ENCODE results near the gene HAPLN1.

Gene HAPLN1

GRCh38 chr5:83745816-83746215 lies 25.2 kb upstream of the HAPLN1 start:
- TF ChIP-seq CTCF (IDR thresholded peaks at IDR 0.05), result no peak

- TF ChIP-seq CTCF (IDR thresholded peaks at IDR 0.05), result no peak
Observed at GRCh38 chr5:83744821-83745220, 24.2 kb upstream of the HAPLN1 start.

- TF ChIP-seq CTCF (IDR thresholded peaks at IDR 0.05), result no peak
Observed at GRCh38 chr5:83742089-83742488, 21.4 kb upstream of the HAPLN1 start.

- TF ChIP-seq CTCF (IDR thresholded peaks at IDR 0.05), result no peak
Observed at GRCh38 chr5:83741571-83741970, 20.9 kb upstream of the HAPLN1 start.

GRCh38 chr5:83740741-83741140 lies 20.1 kb upstream of the HAPLN1 start:
- no peak for TF ChIP-seq CTCF (IDR thresholded peaks at IDR 0.05)

- no peak for TF ChIP-seq CTCF (IDR thresholded peaks at IDR 0.05)
Observed at GRCh38 chr5:83731638-83732037, 11.0 kb upstream of the HAPLN1 start.

GRCh38 chr5:83729362-83729761 lies 8.7 kb upstream of the HAPLN1 start:
- TF ChIP-seq CTCF (IDR thresholded peaks at IDR 0.05), result no peak

- no peak for TF ChIP-seq CTCF (IDR thresholded peaks at IDR 0.05)
Observed at GRCh38 chr5:83726912-83727311, 6.3 kb upstream of the HAPLN1 start.
